ENCODE measurements around the gene HILPDA.

HILPDA gene

GRCh38 chr7:128430207-128430606, 25.5 kb upstream of the HILPDA start:
- no peak for TF ChIP-seq CTCF (IDR thresholded peaks at IDR 0.05; ENCODE audit: low read length, missing control alignments)
- DNase-seq (ENCODE audit: low read depth): no peak
- no peak overlapping the region for H3K4me3 ChIP-seq (replicated peaks; ENCODE audit: low read depth, low read length)

GRCh38 chr7:128431221-128431620, 24.5 kb upstream of the HILPDA start:
- H3K4me3 ChIP-seq (replicated peaks; ENCODE audit: low read depth, low read length): no peak overlapping the region
- peak; percentile 38 for DNase-seq (ENCODE audit: low read depth)
- no peak for TF ChIP-seq CTCF (IDR thresholded peaks at IDR 0.05; ENCODE audit: low read length, missing control alignments)

GRCh38 chr7:128431754-128432153, 23.9 kb upstream of the HILPDA start:
- TF ChIP-seq CTCF (IDR thresholded peaks at IDR 0.05; ENCODE audit: low read length, missing control alignments): no peak
- DNase-seq (ENCODE audit: low read depth): no peak
- no peak overlapping the region for H3K4me3 ChIP-seq (replicated peaks; ENCODE audit: low read depth, low read length)

GRCh38 chr7:128434413-128435326, 21.0 kb upstream of the HILPDA start:
- H3K4me3 ChIP-seq (replicated peaks; ENCODE audit: low read depth, low read length): no peak overlapping the region
- no peak for DNase-seq (ENCODE audit: low read depth)
- TF ChIP-seq CTCF (IDR thresholded peaks at IDR 0.05; ENCODE audit: low read length, missing control alignments): no peak

- no peak for TF ChIP-seq CTCF (IDR thresholded peaks at IDR 0.05; ENCODE audit: low read length, missing control alignments)
- H3K4me3 ChIP-seq (replicated peaks; ENCODE audit: low read depth, low read length): no peak overlapping the region
- DNase-seq (ENCODE audit: low read depth): no peak
Observed at GRCh38 chr7:128435327-128435686, 20.4 kb upstream of the HILPDA start.

GRCh38 chr7:128437426-128438332, 18.0 kb upstream of the HILPDA start:
- no peak overlapping the region for H3K4me3 ChIP-seq (replicated peaks; ENCODE audit: low read depth, low read length)
- no peak for TF ChIP-seq CTCF (IDR thresholded peaks at IDR 0.05; ENCODE audit: low read length, missing control alignments)
- no peak for DNase-seq (ENCODE audit: low read depth)
